Mesendoderm (in vitro differentiated cells): Measurements from ENCODE around the gene NAP1L5. TPM values are rescaled to one million over a fixed set of nuclear protein-coding genes. Genes with fewer than 3 reads are reported as not detected.

Experiments used
- DNase-seq: peaks from one replicate; pipeline ENCODE4 v3.0.0; 2013
- H2AK5ac ChIP-seq: 2 replicates; pipeline ENCODE4 v1.6.1; 2013; ENCODE audit warnings: low read length, inconsistent platforms
- H2BK120ac ChIP-seq: 2 replicates; pipeline ENCODE4 v1.6.1; 2013; ENCODE audit warnings: low read depth, mild to moderate bottlenecking, low read length, moderate library complexity, mixed read lengths
- H2BK15ac ChIP-seq: replicated peaks from 2 replicates; pipeline ENCODE4 v1.6.1; 2013; ENCODE audit warnings: low read depth, mild to moderate bottlenecking, moderate library complexity
- H2BK5ac ChIP-seq: 2 replicates; pipeline ENCODE4 v1.6.1; 2013; ENCODE audit warnings: low read length, inconsistent platforms
- H3K18ac ChIP-seq: 2 replicates; pipeline ENCODE4 v1.6.1; 2013; ENCODE audit warnings: mild to moderate bottlenecking, low read length, mixed read lengths
- H3K23ac ChIP-seq: one replicate; pipeline ENCODE4 v1.6.1; 2013; ENCODE audit warnings: low read length
- H3K27ac ChIP-seq: 2 replicates; pipeline ENCODE4 v1.5.1; 2013; ENCODE audit warnings: low read depth, mild to moderate bottlenecking, inconsistent platforms, low read length, moderate library complexity
- H3K27me3 ChIP-seq: 2 replicates; pipeline ENCODE4 v1.6.1; 2013; ENCODE audit warnings: low read length, control low read depth, mild to moderate bottlenecking, inconsistent platforms; ENCODE audit not compliant: insufficient read depth, poor library complexity
- H3K36me3 ChIP-seq: 2 replicates; pipeline ENCODE4 v1.6.1; 2013; ENCODE audit warnings: low read length, inconsistent platforms; ENCODE audit not compliant: control insufficient read depth, insufficient read depth
- H3K4ac ChIP-seq: one replicate; pipeline ENCODE4 v1.6.1; 2013; ENCODE audit warnings: low read depth, mild to moderate bottlenecking, low read length, moderate library complexity
- H3K4me1 ChIP-seq: 2 replicates; pipeline ENCODE4 v1.6.1; 2013; ENCODE audit warnings: low read depth, low read length, inconsistent platforms; ENCODE audit not compliant: control insufficient read depth
- H3K4me2 ChIP-seq: 2 replicates; pipeline ENCODE4 v1.6.1; 2013; ENCODE audit warnings: low read length
- H3K4me3 ChIP-seq: 2 replicates; pipeline ENCODE4 v1.5.1; 2013; ENCODE audit warnings: mild to moderate bottlenecking, low read length
- H3K56ac ChIP-seq: one replicate; pipeline ENCODE4 v1.6.1; 2013; ENCODE audit warnings: low read length
- H3K79me1 ChIP-seq: 2 replicates; pipeline ENCODE4 v1.6.1; 2013; ENCODE audit warnings: low read length, inconsistent platforms
- H3K79me2 ChIP-seq: 2 replicates; pipeline ENCODE4 v1.6.1; 2013; ENCODE audit warnings: mild to moderate bottlenecking, low read length; ENCODE audit not compliant: control insufficient read depth, insufficient read depth
- H3K9ac ChIP-seq: 2 replicates; pipeline ENCODE4 v1.6.1; 2013; ENCODE audit warnings: low read length, inconsistent platforms
- H4K5ac ChIP-seq: one replicate; pipeline ENCODE4 v1.6.1; 2013; ENCODE audit warnings: low read length
- H4K8ac ChIP-seq: one replicate; pipeline ENCODE4 v1.6.1; 2013; ENCODE audit warnings: low read depth, mild to moderate bottlenecking, control low read depth, low read length, moderate library complexity
- WGBS: extraction: QIAGEN DNeasy Blood & Tissue Kit; methylation state at CpG from one replicate; pipeline ENCODE4 v1.1.7; 2013; ENCODE audit warnings: low lambda C conversion rate, missing lambda C conversion rate; ENCODE audit not compliant: insufficient coverage; ENCODE audit errors: extremely low coverage; 5-methylcytosine and 5-hydroxymethylcytosine counted together
- small RNA-seq: library from polyadenylated mRNA; stranded (forward); fragments of <200 nt; extraction: miRNeasy Mini kit (QIAGEN cat#:217004); gene quantifications from one replicate; pipeline ENCODE3, GENCODE V24; 2013; ENCODE audit not compliant: insufficient read depth

NAP1L5 gene

GRCh38 chr4:88646528-88647280, 50.9 kb downstream of the NAP1L5 start:
- peak; percentile 60 for DNase-seq
- Histone ChIP-seq H4K5ac (no peak overlapping the region), H3K36me3 (no peaks in the 10 kb centered on the region), H2AK5ac (no peak overlapping the region), H3K56ac (no peak overlapping the region), H3K4me1 (no peaks in the 10 kb centered on the region), H4K8ac (no peak overlapping the region), H3K23ac (no peak overlapping the region), H3K79me1 (no peaks in the 10 kb centered on the region), H3K4me3 (no peak overlapping the region), H3K18ac (no peak overlapping the region), H3K9ac (no peak overlapping the region), H3K4me2 (no peak overlapping the region), H3K27ac (no peak overlapping the region), H2BK120ac (no peak overlapping the region), H2BK5ac (no peak overlapping the region), H3K27me3 (no peaks in the 10 kb centered on the region), H3K4ac (no peak overlapping the region), H2BK15ac (no peak overlapping the region), H3K79me2 (no peaks in the 10 kb centered on the region)
- no CpG with 5 or more reads among the region's 7 CpGs for WGBS

- no peaks in the 10 kb centered on the region for H3K36me3 ChIP-seq
- no peaks in the 10 kb centered on the region for H3K27me3 ChIP-seq
- no peak overlapping the region for H3K27ac ChIP-seq
- no peak overlapping the region for H2BK5ac ChIP-seq
- H3K79me2 ChIP-seq, result no peaks in the 10 kb centered on the region
- H3K79me1 ChIP-seq, result no peaks in the 10 kb centered on the region
- no peak for DNase-seq
- no peak overlapping the region for H3K56ac ChIP-seq
- H3K9ac ChIP-seq, result no peak overlapping the region
- no CpG with 5 or more reads among the region's 1 CpG for WGBS
- no peak overlapping the region for H2BK15ac ChIP-seq
- no peak overlapping the region for H3K4ac ChIP-seq
- no peak overlapping the region for H3K18ac ChIP-seq
- no peak overlapping the region for H3K4me2 ChIP-seq
- H3K23ac ChIP-seq, result no peak overlapping the region
- H3K4me1 ChIP-seq, result no peaks in the 10 kb centered on the region
- H3K4me3 ChIP-seq, result no peak overlapping the region
- no peak overlapping the region for H4K8ac ChIP-seq
- no peak overlapping the region for H2BK120ac ChIP-seq
- H4K5ac ChIP-seq, result no peak overlapping the region
- H2AK5ac ChIP-seq, result no peak overlapping the region
Measured at GRCh38 chr4:88645994-88646393, 51.6 kb downstream of the NAP1L5 start.

Small RNAs within 50 kb of the gene (small RNA-seq; reads per million reads assigned to genes)
- not detected for gene RF02115
- gene RNU6-33P, result not detected
